Activated CD8-positive, alpha-beta T cell treated with anti-CD3 and anti-CD28 coated beads for 36 hours (primary cell): ENCODE data around the gene GLYR1. TPM values are rescaled to one million over a fixed set of nuclear protein-coding genes. Genes with fewer than 3 reads are reported as not detected.

Source experiments
- ATAC-seq: fragments of 200-7000 bp; cut with Tn5 transposase; one replicate; pipeline ENCODE4 v1.10.0; 2021; ENCODE audit warnings: mild to moderate bottlenecking, moderate library complexity
- CTCF ChIA-PET: fragments of 350-600 bp; sonication (Branson Sonifier 250); formaldehyde crosslinking; loops from one replicate; lab custom pipeline; 2021; ENCODE audit warnings: antibody characterized with exemption; lab: Charles Lee
- POLR2A ChIA-PET: fragments of 350-600 bp; sonication (Branson Sonifier 250); formaldehyde crosslinking; loops from one replicate; lab custom pipeline; 2021; ENCODE audit warnings: antibody characterized with exemption; lab: Charles Lee
- DNase-seq: peaks from one replicate; pipeline ENCODE4 v3.0.0-alpha.2; 2020
- H3K27ac Mint-ChIP-seq: one replicate; pipeline ENCODE4 v1.8.0; 2021; ENCODE audit warnings: mild to moderate bottlenecking, mixed read lengths
- H3K27me3 Mint-ChIP-seq: one replicate; pipeline ENCODE4 v1.8.0; 2021; ENCODE audit warnings: mixed read lengths
- H3K36me3 Mint-ChIP-seq: one replicate; pipeline ENCODE4 v1.8.0; 2021; ENCODE audit warnings: low read depth, mixed read lengths
- H3K4me1 Mint-ChIP-seq: one replicate; pipeline ENCODE4 v1.8.0; 2021; ENCODE audit warnings: low read depth, mixed read lengths
- H3K4me3 Mint-ChIP-seq: one replicate; pipeline ENCODE4 v1.8.0; 2021; ENCODE audit warnings: mild to moderate bottlenecking, moderate library complexity, mixed read lengths
- H3K9me3 Mint-ChIP-seq: one replicate; pipeline ENCODE4 v1.8.0; 2021; ENCODE audit warnings: mixed read lengths
- intact Hi-C: fragments of 100-400 bp; cut with micrococcal nuclease; formaldehyde crosslinking; loops from one replicate; pipeline ENCODE4 v1.10.0; 2022
- total RNA-seq, 2 experiments: library from RNA; stranded (reverse); gene quantifications; one replicate each; pipeline ENCODE4 v1.2.3, GENCODE V29; 2021
- TF ChIP-seq, protein P1 (sequence below): fragments of 200-600 bp; IDR thresholded peaks from one replicate; pipeline ENCODE4 v1.8.0; 2022; ENCODE audit warnings: antibody characterized with exemption, mild to moderate bottlenecking

GLYR1 gene
- total RNA-seq, 2 experiments from 2014 or later = 63.7 to 64.8 TPM

DNA sequence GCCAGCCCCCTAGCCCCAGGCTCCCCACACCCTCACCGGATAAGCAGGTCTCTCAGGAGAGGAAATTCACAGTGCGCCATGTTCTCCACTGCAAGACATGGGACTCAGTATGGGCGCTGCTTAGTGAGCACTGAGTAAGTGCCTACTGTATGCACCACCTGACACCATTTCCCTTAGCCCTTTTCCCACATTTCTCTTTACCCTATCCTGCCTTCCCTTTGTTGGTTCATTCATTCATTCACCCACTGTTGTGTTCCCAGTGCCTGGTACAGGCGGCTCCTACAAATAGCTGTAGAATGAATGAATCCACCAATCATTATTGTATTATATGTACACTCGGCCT is 69.1 kb downstream of the GLYR1 start:
- no peaks in the 10 kb centered on the region for H3K9me3 Mint-ChIP-seq
- DNase-seq = no peak
- no peaks in the 10 kb centered on the region for H3K4me1 Mint-ChIP-seq
- H3K4me3 Mint-ChIP-seq = no peak overlapping the region
- no peak overlapping the region for H3K27ac Mint-ChIP-seq
- ChIA-PET CTCF (no interaction called here), POLR2A (interaction anchor here (1.0 kb wide), 1 partner anchor 21 kb away, joined by 3 read pairs; no protein-coding TSS in a partner anchor)
- TF ChIP-seq, protein P1, sequence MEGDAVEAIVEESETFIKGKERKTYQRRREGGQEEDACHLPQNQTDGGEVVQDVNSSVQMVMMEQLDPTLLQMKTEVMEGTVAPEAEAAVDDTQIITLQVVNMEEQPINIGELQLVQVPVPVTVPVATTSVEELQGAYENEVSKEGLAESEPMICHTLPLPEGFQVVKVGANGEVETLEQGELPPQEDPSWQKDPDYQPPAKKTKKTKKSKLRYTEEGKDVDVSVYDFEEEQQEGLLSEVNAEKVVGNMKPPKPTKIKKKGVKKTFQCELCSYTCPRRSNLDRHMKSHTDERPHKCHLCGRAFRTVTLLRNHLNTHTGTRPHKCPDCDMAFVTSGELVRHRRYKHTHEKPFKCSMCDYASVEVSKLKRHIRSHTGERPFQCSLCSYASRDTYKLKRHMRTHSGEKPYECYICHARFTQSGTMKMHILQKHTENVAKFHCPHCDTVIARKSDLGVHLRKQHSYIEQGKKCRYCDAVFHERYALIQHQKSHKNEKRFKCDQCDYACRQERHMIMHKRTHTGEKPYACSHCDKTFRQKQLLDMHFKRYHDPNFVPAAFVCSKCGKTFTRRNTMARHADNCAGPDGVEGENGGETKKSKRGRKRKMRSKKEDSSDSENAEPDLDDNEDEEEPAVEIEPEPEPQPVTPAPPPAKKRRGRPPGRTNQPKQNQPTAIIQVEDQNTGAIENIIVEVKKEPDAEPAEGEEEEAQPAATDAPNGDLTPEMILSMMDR = no peak
- intact Hi-C loops = no loop called here
- H3K36me3 Mint-ChIP-seq = no peaks in the 10 kb centered on the region
- no peaks in the 10 kb centered on the region for H3K27me3 Mint-ChIP-seq
- ATAC-seq = no peak

DNA sequence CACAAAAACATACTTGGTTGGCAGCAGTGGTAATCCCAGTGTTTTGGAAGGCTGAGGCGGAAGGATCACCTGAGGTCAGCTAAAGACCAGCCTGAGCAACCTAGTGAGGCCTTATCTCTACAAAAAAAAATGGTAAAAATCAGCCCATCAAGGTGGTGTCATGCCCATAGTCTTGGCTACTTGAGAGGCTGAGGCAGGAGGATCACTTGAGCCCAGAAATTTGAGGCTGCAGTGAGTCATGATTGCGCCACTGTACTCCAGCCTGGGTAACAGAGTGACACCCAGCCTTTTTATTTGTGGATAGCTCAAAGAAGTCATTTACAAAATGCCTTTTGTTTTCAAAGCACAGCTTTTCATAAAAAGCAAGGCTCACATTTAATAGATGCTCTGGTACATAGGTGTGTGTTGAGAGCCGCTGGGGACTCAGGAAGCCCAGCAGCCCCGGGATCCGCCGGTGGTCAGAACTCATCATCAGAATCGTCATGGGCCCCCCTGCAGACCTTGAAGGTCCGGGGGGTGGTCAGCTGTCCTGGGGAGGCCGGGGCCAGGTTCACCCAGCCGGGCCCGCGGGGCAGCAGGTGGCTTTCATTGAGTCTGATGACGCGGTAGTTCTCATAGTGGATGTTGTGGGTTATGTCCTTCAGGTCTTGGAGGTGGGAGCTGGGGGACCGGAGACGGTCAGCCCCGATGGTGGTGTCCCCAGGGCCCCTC is 69.6 kb downstream of the GLYR1 start:
- ATAC-seq (no peak), DNase-seq (no peak)
- no peaks in the 10 kb centered on the region for H3K27me3 Mint-ChIP-seq
- ChIA-PET POLR2A (interaction anchor here (1.0 kb wide), 1 partner anchor 22 kb away, joined by 3 read pairs; no protein-coding TSS in a partner anchor), CTCF (no interaction called here)
- TF ChIP-seq, protein P1 = no peak
- no peaks in the 10 kb centered on the region for H3K9me3 Mint-ChIP-seq
- intact Hi-C loops = no loop called here
- H3K36me3 Mint-ChIP-seq = no peaks in the 10 kb centered on the region
- H3K4me1 Mint-ChIP-seq = no peaks in the 10 kb centered on the region
- H3K27ac Mint-ChIP-seq = no peak overlapping the region
- no peak overlapping the region for H3K4me3 Mint-ChIP-seq

DNA sequence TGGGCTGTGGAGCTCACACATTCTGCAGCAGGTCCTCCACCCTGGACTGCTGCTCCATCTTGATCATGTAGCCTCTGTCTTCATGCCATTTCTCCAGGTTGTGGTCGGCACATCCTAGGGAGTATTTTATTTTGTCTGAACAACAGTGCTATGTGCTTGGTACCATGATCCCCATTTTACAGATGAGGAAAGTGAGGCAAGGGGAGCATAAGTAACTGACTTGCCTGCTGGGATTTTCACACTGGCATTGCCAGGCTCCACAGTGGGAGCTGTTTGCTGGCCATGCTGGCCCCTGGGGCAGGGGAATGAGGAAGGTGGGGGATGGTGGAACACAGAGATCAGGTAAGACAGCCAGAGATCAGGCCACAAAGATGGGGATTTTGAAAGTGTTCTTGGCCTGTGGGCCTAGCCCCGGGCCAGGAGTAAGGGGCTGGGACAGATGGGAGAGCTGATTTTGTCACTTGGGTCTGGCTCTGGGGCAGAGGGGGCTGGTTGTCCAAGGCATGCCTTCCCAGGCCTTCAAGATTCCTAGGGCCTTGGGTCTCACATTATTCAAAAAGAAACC is 70.9 kb downstream of the GLYR1 start:
- ATAC-seq (no peak), DNase-seq (no peak)
- ChIA-PET CTCF (no interaction called here), POLR2A (no interaction called here)
- intact Hi-C loops = no loop called here
- TF ChIP-seq, protein P1 = no peak
- no peak overlapping the region for H3K4me3 Mint-ChIP-seq
- no peaks in the 10 kb centered on the region for H3K4me1 Mint-ChIP-seq
- no peaks in the 10 kb centered on the region for H3K9me3 Mint-ChIP-seq
- no peaks in the 10 kb centered on the region for H3K27me3 Mint-ChIP-seq
- H3K36me3 Mint-ChIP-seq = no peaks in the 10 kb centered on the region
- no peak overlapping the region for H3K27ac Mint-ChIP-seq

DNA sequence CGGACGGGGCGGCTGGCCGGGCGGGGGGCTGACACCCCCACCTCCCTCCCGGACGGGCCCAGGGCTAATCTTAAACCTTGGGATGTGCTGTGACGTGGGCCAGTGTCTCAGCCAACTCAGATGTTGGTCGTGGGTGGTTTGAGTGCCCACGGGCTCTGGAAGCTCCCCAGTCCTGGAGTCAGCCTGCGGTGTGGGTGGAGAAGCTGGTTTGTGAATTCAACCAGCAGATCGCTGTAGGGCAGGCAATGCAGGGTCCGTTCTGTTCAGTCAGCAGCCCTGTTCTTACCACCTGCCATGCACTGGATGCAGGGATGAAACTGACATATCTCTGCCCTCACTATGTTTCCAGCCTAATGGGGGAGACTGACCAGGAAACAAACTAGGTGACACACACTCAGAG is 72.1 kb downstream of the GLYR1 start:
- no peak overlapping the region for H3K27ac Mint-ChIP-seq
- no peaks in the 10 kb centered on the region for H3K9me3 Mint-ChIP-seq
- ATAC-seq (no peak), DNase-seq (no peak)
- POLR2A ChIA-PET = no interaction called here
- TF ChIP-seq, protein P1 = no peak
- CTCF ChIA-PET = no interaction called here
- H3K36me3 Mint-ChIP-seq = no peaks in the 10 kb centered on the region
- H3K27me3 Mint-ChIP-seq = no peaks in the 10 kb centered on the region
- no peak overlapping the region for H3K4me3 Mint-ChIP-seq
- no peaks in the 10 kb centered on the region for H3K4me1 Mint-ChIP-seq
- intact Hi-C loops = no loop called here

DNA sequence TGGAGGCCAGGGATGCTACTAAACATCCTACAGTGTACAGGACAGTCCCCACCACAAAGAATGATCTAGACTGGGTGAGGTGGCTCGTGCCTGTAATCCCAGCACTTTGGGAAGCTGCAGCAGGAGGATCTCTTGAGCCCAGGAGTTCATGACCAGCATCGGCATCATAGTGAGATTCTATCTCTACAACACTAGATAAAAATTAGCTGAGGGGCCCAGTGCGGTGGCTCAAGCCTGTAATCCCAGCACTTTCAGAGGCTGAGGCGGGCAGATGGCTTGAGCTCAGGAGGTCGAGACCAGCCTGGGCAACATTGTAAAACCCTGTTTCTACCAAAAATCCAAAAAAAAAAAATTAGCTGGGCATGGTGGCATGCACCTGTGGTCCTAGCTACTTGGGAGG is 74.7 kb downstream of the GLYR1 start:
- DNase-seq = no peak
- H3K4me1 Mint-ChIP-seq = peaks cover 13% of the 10 kb centered on the region
- no peak for ATAC-seq
- POLR2A ChIA-PET = no interaction called here
- no peaks in the 10 kb centered on the region for H3K27me3 Mint-ChIP-seq
- intact Hi-C loops = no loop called here
- TF ChIP-seq, protein P1 = no peak
- H3K36me3 Mint-ChIP-seq = no peaks in the 10 kb centered on the region
- CTCF ChIA-PET = no interaction called here
- no peak overlapping the region for H3K27ac Mint-ChIP-seq
- H3K4me3 Mint-ChIP-seq = no peak overlapping the region
- H3K9me3 Mint-ChIP-seq = no peaks in the 10 kb centered on the region
